IMR-90 (cell line): ENCODE measurements around the gene PLXNA1. TPM values are rescaled to one million over a fixed set of nuclear protein-coding genes. Genes with fewer than 3 reads are reported as not detected.

Experiments
- ATAC-seq: fragments of 200-7000 bp; cut with Tn5 transposase; 2 replicates; pipeline ENCODE4 v1.9.1; 2020; ENCODE audit warnings: low read depth, mild to moderate bottlenecking, moderate library complexity
- BruUV-seq: library from RNA; stranded (reverse); fragments of 400-500 nt; replicated peaks from 2 replicates; lab custom pipeline; 2021; lab: Mats Ljungman, UMichigan
- CTCF ChIA-PET: fragments of 300-600 bp; formaldehyde crosslinking; extraction: SDS; loops from one replicate; lab custom pipeline; 2021; ENCODE audit warnings: antibody characterized with exemption; lab: Yijun Ruan, JAX
- POLR2A ChIA-PET: fragments of 300-600 bp; sonication (Branson Sonifier 250); formaldehyde crosslinking; loops from one replicate; lab custom pipeline; 2022; ENCODE audit warnings: antibody characterized with exemption; ENCODE audit not compliant: unreplicated experiment; lab: Charles Lee
- DNase-seq: peaks from one replicate; pipeline ENCODE4 v3.0.0; 2013
- H2AFZ ChIP-seq: replicated peaks from 2 replicates; pipeline ENCODE3; 2013; ENCODE audit warnings: low read length, mild to moderate bottlenecking; ENCODE audit not compliant: poor library complexity
- H2AK5ac ChIP-seq: 2 replicates; pipeline ENCODE4 v1.6.1; 2013; ENCODE audit warnings: low read depth, low read length, inconsistent platforms
- H2AK9ac ChIP-seq: replicated peaks from 2 replicates; pipeline ENCODE3; 2013; ENCODE audit warnings: mild to moderate bottlenecking, low read depth, low read length, moderate library complexity; ENCODE audit not compliant: poor library complexity
- H2BK120ac ChIP-seq: 2 replicates; pipeline ENCODE4 v1.6.1; 2013; ENCODE audit warnings: low read depth, low read length, inconsistent platforms
- H2BK15ac ChIP-seq: 3 replicates; pipeline ENCODE4 v1.6.1; 2013; ENCODE audit warnings: low read depth, low read length, inconsistent platforms
- H2BK20ac ChIP-seq: 2 replicates; pipeline ENCODE4 v1.6.1; 2013; ENCODE audit warnings: low read depth, mild to moderate bottlenecking, inconsistent platforms, low read length, moderate library complexity
- H2BK5ac ChIP-seq: 2 replicates; pipeline ENCODE4 v1.6.1; 2013; ENCODE audit warnings: mild to moderate bottlenecking, low read depth, low read length, inconsistent platforms; ENCODE audit not compliant: poor library complexity, severe bottlenecking
- H3K14ac ChIP-seq: replicated peaks from 2 replicates; pipeline ENCODE4 v1.6.1; 2013; ENCODE audit warnings: low read depth, low read length, inconsistent platforms
- H3K18ac ChIP-seq: 2 replicates; pipeline ENCODE4 v1.6.1; 2013; ENCODE audit warnings: low read depth, low read length, control low read depth
- H3K23ac ChIP-seq: 2 replicates; pipeline ENCODE4 v1.6.1; 2013; ENCODE audit warnings: low read depth, low read length, inconsistent platforms
- H3K27ac ChIP-seq: 2 replicates; pipeline ENCODE4 v1.5.1; 2013; ENCODE audit warnings: mild to moderate bottlenecking, control low read depth, low read length; ENCODE audit not compliant: insufficient read depth
- H3K27me3 ChIP-seq: 2 replicates; pipeline ENCODE4 v1.6.1; 2013; ENCODE audit warnings: low read length; ENCODE audit not compliant: control insufficient read depth, insufficient read depth
- H3K36me3 ChIP-seq: 2 replicates; pipeline ENCODE4 v1.6.1; 2013; ENCODE audit warnings: low read length, mixed read lengths; ENCODE audit not compliant: control insufficient read depth, insufficient read depth
- H3K4ac ChIP-seq: 2 replicates; pipeline ENCODE4 v1.6.1; 2013; ENCODE audit warnings: low read depth, low read length, inconsistent platforms
- H3K4me1 ChIP-seq: 2 replicates; pipeline ENCODE4 v1.6.1; 2013; ENCODE audit warnings: low read length, mixed read lengths; ENCODE audit not compliant: control insufficient read depth, insufficient read depth
- H3K4me2 ChIP-seq: 2 replicates; pipeline ENCODE4 v1.6.1; 2013; ENCODE audit warnings: low read depth, mild to moderate bottlenecking, control low read depth, low read length, moderate library complexity
- H3K4me3 ChIP-seq: 2 replicates; pipeline ENCODE4 v1.5.1; 2013; ENCODE audit warnings: low read depth, mild to moderate bottlenecking, control low read depth, low read length, moderate library complexity; ENCODE audit not compliant: insufficient read depth
- H3K56ac ChIP-seq: 2 replicates; pipeline ENCODE4 v1.6.1; 2013; ENCODE audit warnings: low read length, inconsistent platforms; ENCODE audit not compliant: insufficient read depth; ENCODE audit errors: extremely low read depth
- H3K79me1 ChIP-seq, 2 experiments: 2 replicates each; pipeline ENCODE4 v1.6.1; 2013; ENCODE audit warnings: low read length in 2 of 2, inconsistent platforms in 1 of 2, low read depth in 1 of 2
- H3K9ac ChIP-seq: 2 replicates; pipeline ENCODE4 v1.6.1; 2013; ENCODE audit warnings: low read depth, low read length, control low read depth
- H3K9me1 ChIP-seq: 2 replicates; pipeline ENCODE4 v1.6.1; 2013; ENCODE audit warnings: low read length, inconsistent platforms; ENCODE audit not compliant: insufficient read depth
- H3K9me3 ChIP-seq: 2 replicates; pipeline ENCODE4 v1.6.1; 2013; ENCODE audit warnings: low read length; ENCODE audit not compliant: control insufficient read depth, insufficient read depth
- H4K20me1 ChIP-seq: 2 replicates; pipeline ENCODE4 v1.6.1; 2013; ENCODE audit warnings: low read length, inconsistent platforms; ENCODE audit not compliant: insufficient read depth
- H4K5ac ChIP-seq: 2 replicates; pipeline ENCODE4 v1.6.1; 2013; ENCODE audit warnings: mild to moderate bottlenecking, low read depth, low read length, control low read depth
- H4K8ac ChIP-seq, 2 experiments: 2 replicates each; pipeline ENCODE4 v1.6.1; 2013; ENCODE audit warnings: low read depth in 2 of 2, low read length in 2 of 2, control low read depth in 1 of 2, inconsistent platforms in 1 of 2
- H4K91ac ChIP-seq: 2 replicates; pipeline ENCODE4 v1.6.1; 2013; ENCODE audit warnings: low read depth, low read length, inconsistent platforms; ENCODE audit not compliant: insufficient read depth
- BHLHE40 ChIP-seq: fragments of 150-350 bp; IDR thresholded peaks from 2 replicates; pipeline ENCODE4 v1.6.1; 2016; ENCODE audit warnings: mild to moderate bottlenecking, low read depth, low read length
- CEBPB ChIP-seq: IDR thresholded peaks from 2 replicates; pipeline ENCODE4 v1.6.1; 2012; ENCODE audit warnings: low read depth, low read length, improper control_type of control experiment
- CHD1 ChIP-seq: IDR thresholded peaks from 2 replicates; pipeline ENCODE4 v1.6.1; 2012; ENCODE audit warnings: low read depth, low read length, improper control_type of control experiment
- CTCF ChIP-seq: conservative IDR thresholded peaks from 2 replicates; pipeline ENCODE4 v1.5.1; 2012; ENCODE audit warnings: mild to moderate bottlenecking, low read depth, low read length, improper control_type of control experiment
- ELK1 ChIP-seq: fragments of 150-350 bp; IDR thresholded peaks from 2 replicates; pipeline ENCODE4 v1.6.1; 2016; ENCODE audit warnings: low read depth, mild to moderate bottlenecking, low read length, moderate library complexity, borderline replicate concordance
- FOS ChIP-seq: fragments of 150-350 bp; IDR thresholded peaks from 2 replicates; pipeline ENCODE4 v1.6.1; 2016; ENCODE audit warnings: low read depth, low read length
- MAFK ChIP-seq: IDR thresholded peaks from 2 replicates; pipeline ENCODE4 v1.6.1; 2012; ENCODE audit warnings: low read depth, low read length, improper control_type of control experiment
- MAZ ChIP-seq: IDR thresholded peaks from 2 replicates; pipeline ENCODE4 v1.6.1; 2012; ENCODE audit warnings: low read depth, mild to moderate bottlenecking, low read length, improper control_type of control experiment, moderate library complexity, borderline replicate concordance
- MXI1 ChIP-seq: IDR thresholded peaks from 2 replicates; pipeline ENCODE4 v1.6.1; 2012; ENCODE audit warnings: low read depth, mild to moderate bottlenecking, low read length, moderate library complexity, borderline replicate concordance
- NFE2L2 ChIP-seq: fragments of 150-350 bp; IDR thresholded peaks from 2 replicates; pipeline ENCODE4 v1.6.1; 2016; ENCODE audit warnings: low read depth, mild to moderate bottlenecking, low read length
- POLR2A ChIP-seq: IDR thresholded peaks from 2 replicates; pipeline ENCODE4 v1.6.1; 2012; ENCODE audit warnings: mild to moderate bottlenecking, low read depth, low read length
- RAD21 ChIP-seq: IDR thresholded peaks from 2 replicates; pipeline ENCODE4 v1.6.1; 2012; ENCODE audit warnings: low read length, improper control_type of control experiment
- RCOR1 ChIP-seq: IDR thresholded peaks from 2 replicates; pipeline ENCODE4 v1.6.1; 2012; ENCODE audit warnings: mild to moderate bottlenecking, low read length, improper control_type of control experiment; ENCODE audit not compliant: insufficient replicate concordance
- RFX5 ChIP-seq: IDR thresholded peaks from 2 replicates; pipeline ENCODE4 v1.8.0; 2012; ENCODE audit warnings: low read depth, mild to moderate bottlenecking, low read length, moderate library complexity
- USF2 ChIP-seq: fragments of 150-350 bp; IDR thresholded peaks from 2 replicates; pipeline ENCODE4 v1.6.1; 2017; ENCODE audit warnings: mild to moderate bottlenecking, antibody characterized with exemption, low read length, low read depth
- WGBS, 2 experiments: methylation state at CpG; one replicate each; pipeline versions ENCODE4 v1.1.5 to v1.1.7; 2013; ENCODE audit warnings: missing lambda C conversion rate in 2 of 2; ENCODE audit not compliant: insufficient read length in 1 of 2; ENCODE audit errors: extremely low coverage in 2 of 2; 5-methylcytosine and 5-hydroxymethylcytosine counted together
- dilution Hi-C: fragments of 300-500 bp; cut with HindIII; formaldehyde crosslinking; loops from one replicate; pipeline ENCODE4 v1.14.3; 2018; ENCODE audit warnings: low sequenced_read_pairs; ENCODE audit not compliant: unreplicated experiment
- in situ Hi-C: fragments of 300-500 bp; cut with MboI; formaldehyde crosslinking; loops from 3 replicates; pipeline ENCODE4 v1.14.3; 2019; ENCODE audit warnings: low sequenced_read_pairs, inconsistent platforms, mixed read lengths
- intact Hi-C: fragments of 100-400 bp; cut with micrococcal nuclease; formaldehyde crosslinking; loops from 2 replicates; pipeline ENCODE4 v1.10.0; 2022
- polyA plus RNA-seq, 3 experiments: library from polyadenylated mRNA; depleted of rRNA; stranded (reverse); fragments of >200 nt; gene quantifications; 2 replicates each; pipeline ENCODE4 v1.2.3, GENCODE V29; 2012; ENCODE audit warnings: low replicate concordance in 1 of 3
- total RNA-seq: library from RNA; depleted of rRNA; stranded (reverse); fragments of >200 nt; gene quantifications from 2 replicates; pipeline ENCODE4 v1.2.3, GENCODE V29; 2012

The PLXNA1 gene
- total and polyA plus RNA-seq, 2 of the 4 experiments (the other 2 are of a cell fraction), result 13.6 to 49.4 TPM

GRCh38 chr3:126956361-126956760 is 26.6 kb upstream of the PLXNA1 start:
- ATAC-seq, result no peak
- Histone ChIP-seq H3K56ac (no peak overlapping the region), H3K27ac (no peak overlapping the region), H2BK120ac (no peak overlapping the region), H2AK5ac (no peak overlapping the region), H3K4me1 (peaks cover 14% of the 10 kb centered on the region; the same call in 1 of the 2 replicates), H3K36me3 (no peaks in the 10 kb centered on the region), H2BK15ac (no peak overlapping the region), H4K8ac (no peak overlapping the region), H3K18ac (no peak overlapping the region), H2AFZ (no peak overlapping the region), H3K9me1 (0 out of 2 replicates have a peak, but pooled peaks cover 7% of the 10 kb centered on the region), H2AK9ac (no peak overlapping the region), H2BK20ac (no peak overlapping the region), H3K4ac (no peak overlapping the region), H4K20me1 (no peaks in the 10 kb centered on the region), H2BK5ac (no peak overlapping the region), H3K79me1 (no peaks in the 10 kb centered on the region), H3K9ac (no peak overlapping the region), H3K23ac (no peak overlapping the region), H3K4me2 (no peak overlapping the region), H4K5ac (no peak overlapping the region), H3K4me3 (no peak overlapping the region), H3K14ac (no peak overlapping the region), H4K91ac (no peak overlapping the region), H3K9me3 (no peaks in the 10 kb centered on the region), H3K27me3 (no peaks in the 10 kb centered on the region)
- no peak for TF ChIP-seq RCOR1
- TF ChIP-seq MAZ, result no peak
- no peak for TF ChIP-seq FOS
- TF ChIP-seq USF2, result no peak
- no peak for TF ChIP-seq NFE2L2
- no peak for TF ChIP-seq RFX5
- TF ChIP-seq CEBPB, result no peak
- no peak for TF ChIP-seq MAFK
- no peak for TF ChIP-seq RAD21
- no peak for TF ChIP-seq POLR2A
- no peak for TF ChIP-seq BHLHE40
- no peak for TF ChIP-seq MXI1
- no peak for TF ChIP-seq CTCF
- TF ChIP-seq CHD1, result no peak
- TF ChIP-seq ELK1, result no peak
- BruUV-seq, result no TSS peak
- dilution Hi-C loops, result no loop called here
- ChIA-PET CTCF (no interaction called here), POLR2A (no interaction called here)
- 90% methylated on average over 2 of the region's 8 CpGs; no CpG with 5 or more reads in 1 of the 2 experiments for WGBS, 2 experiments
- in situ Hi-C loops, result no loop called here
- intact Hi-C loops, result no loop called here
- no peak for DNase-seq
